Measurements from ENCODE around the gene ELMO1. TPM values are rescaled to one million over a fixed set of nuclear protein-coding genes. Genes with fewer than 3 reads are reported as not detected.

Gene ELMO1
- total and polyA plus RNA-seq, 10 of the 15 experiments (the other 5 are each of a cell fraction or from before 2014, with no cell fraction given) = 22.6 to 85.9 (median 56.6) TPM

GRCh38 chr7:37065779-37066271, 382.8 kb downstream of the ELMO1 start (continued):
- TF ChIP-seq, protein P1, sequence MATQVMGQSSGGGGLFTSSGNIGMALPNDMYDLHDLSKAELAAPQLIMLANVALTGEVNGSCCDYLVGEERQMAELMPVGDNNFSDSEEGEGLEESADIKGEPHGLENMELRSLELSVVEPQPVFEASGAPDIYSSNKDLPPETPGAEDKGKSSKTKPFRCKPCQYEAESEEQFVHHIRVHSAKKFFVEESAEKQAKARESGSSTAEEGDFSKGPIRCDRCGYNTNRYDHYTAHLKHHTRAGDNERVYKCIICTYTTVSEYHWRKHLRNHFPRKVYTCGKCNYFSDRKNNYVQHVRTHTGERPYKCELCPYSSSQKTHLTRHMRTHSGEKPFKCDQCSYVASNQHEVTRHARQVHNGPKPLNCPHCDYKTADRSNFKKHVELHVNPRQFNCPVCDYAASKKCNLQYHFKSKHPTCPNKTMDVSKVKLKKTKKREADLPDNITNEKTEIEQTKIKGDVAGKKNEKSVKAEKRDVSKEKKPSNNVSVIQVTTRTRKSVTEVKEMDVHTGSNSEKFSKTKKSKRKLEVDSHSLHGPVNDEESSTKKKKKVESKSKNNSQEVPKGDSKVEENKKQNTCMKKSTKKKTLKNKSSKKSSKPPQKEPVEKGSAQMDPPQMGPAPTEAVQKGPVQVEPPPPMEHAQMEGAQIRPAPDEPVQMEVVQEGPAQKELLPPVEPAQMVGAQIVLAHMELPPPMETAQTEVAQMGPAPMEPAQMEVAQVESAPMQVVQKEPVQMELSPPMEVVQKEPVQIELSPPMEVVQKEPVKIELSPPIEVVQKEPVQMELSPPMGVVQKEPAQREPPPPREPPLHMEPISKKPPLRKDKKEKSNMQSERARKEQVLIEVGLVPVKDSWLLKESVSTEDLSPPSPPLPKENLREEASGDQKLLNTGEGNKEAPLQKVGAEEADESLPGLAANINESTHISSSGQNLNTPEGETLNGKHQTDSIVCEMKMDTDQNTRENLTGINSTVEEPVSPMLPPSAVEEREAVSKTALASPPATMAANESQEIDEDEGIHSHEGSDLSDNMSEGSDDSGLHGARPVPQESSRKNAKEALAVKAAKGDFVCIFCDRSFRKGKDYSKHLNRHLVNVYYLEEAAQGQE (IDR thresholded peaks at IDR 0.05; ENCODE audit: low read depth, low read length) = no peak
- TF ChIP-seq, protein P2, sequence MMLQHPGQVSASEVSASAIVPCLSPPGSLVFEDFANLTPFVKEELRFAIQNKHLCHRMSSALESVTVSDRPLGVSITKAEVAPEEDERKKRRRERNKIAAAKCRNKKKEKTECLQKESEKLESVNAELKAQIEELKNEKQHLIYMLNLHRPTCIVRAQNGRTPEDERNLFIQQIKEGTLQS (IDR thresholded peaks at IDR 0.05; ENCODE audit: borderline replicate concordance, extremely low read depth, low read depth, low read length) = no peak
- TF ChIP-seq GABPA (IDR thresholded peaks at IDR 0.05; ENCODE audit: low read depth) = no peak
- TF ChIP-seq LARP7 (IDR thresholded peaks at IDR 0.05) = no peak
- TF ChIP-seq, protein P3, sequence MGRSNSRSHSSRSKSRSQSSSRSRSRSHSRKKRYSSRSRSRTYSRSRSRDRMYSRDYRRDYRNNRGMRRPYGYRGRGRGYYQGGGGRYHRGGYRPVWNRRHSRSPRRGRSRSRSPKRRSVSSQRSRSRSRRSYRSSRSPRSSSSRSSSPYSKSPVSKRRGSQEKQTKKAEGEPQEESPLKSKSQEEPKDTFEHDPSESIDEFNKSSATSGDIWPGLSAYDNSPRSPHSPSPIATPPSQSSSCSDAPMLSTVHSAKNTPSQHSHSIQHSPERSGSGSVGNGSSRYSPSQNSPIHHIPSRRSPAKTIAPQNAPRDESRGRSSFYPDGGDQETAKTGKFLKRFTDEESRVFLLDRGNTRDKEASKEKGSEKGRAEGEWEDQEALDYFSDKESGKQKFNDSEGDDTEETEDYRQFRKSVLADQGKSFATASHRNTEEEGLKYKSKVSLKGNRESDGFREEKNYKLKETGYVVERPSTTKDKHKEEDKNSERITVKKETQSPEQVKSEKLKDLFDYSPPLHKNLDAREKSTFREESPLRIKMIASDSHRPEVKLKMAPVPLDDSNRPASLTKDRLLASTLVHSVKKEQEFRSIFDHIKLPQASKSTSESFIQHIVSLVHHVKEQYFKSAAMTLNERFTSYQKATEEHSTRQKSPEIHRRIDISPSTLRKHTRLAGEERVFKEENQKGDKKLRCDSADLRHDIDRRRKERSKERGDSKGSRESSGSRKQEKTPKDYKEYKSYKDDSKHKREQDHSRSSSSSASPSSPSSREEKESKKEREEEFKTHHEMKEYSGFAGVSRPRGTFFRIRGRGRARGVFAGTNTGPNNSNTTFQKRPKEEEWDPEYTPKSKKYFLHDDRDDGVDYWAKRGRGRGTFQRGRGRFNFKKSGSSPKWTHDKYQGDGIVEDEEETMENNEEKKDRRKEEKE (IDR thresholded peaks at IDR 0.05) = no peak
- no peak for TF ChIP-seq USF2 (IDR thresholded peaks at IDR 0.05; ENCODE audit: borderline replicate concordance, low read depth, low read length)
- TF ChIP-seq SKIL (IDR thresholded peaks at IDR 0.05; ENCODE audit: low read depth, poor library complexity, severe bottlenecking) = peak; percentile 57
- TF ChIP-seq HDAC2 (IDR thresholded peaks at IDR 0.05) = no peak
- no peak for TF ChIP-seq NFYB (IDR thresholded peaks at IDR 0.05; ENCODE audit: insufficient read depth, low read depth, low read length)
- peak; percentile 82 for TF ChIP-seq TCF12 (IDR thresholded peaks at IDR 0.05; ENCODE audit: low read depth, low read length)
- peak; percentile 54 for TF ChIP-seq NBN (IDR thresholded peaks at IDR 0.05)
- 0 out of 2 replicates have a peak, but pooled peaks have one; percentile 40 for TF ChIP-seq CBX5 (IDR thresholded peaks at IDR 0.05; ENCODE audit: low read depth)
- TF ChIP-seq PAX5 (IDR thresholded peaks at IDR 0.05; ENCODE audit: borderline replicate concordance, low read depth, low read length) = no peak
- no peak for TF ChIP-seq CREB1 (IDR thresholded peaks at IDR 0.05; ENCODE audit: low read depth)
- TF ChIP-seq TAF1 (IDR thresholded peaks at IDR 0.05; ENCODE audit: borderline replicate concordance, low read depth, low read length) = no peak
- TF ChIP-seq, protein P4, sequence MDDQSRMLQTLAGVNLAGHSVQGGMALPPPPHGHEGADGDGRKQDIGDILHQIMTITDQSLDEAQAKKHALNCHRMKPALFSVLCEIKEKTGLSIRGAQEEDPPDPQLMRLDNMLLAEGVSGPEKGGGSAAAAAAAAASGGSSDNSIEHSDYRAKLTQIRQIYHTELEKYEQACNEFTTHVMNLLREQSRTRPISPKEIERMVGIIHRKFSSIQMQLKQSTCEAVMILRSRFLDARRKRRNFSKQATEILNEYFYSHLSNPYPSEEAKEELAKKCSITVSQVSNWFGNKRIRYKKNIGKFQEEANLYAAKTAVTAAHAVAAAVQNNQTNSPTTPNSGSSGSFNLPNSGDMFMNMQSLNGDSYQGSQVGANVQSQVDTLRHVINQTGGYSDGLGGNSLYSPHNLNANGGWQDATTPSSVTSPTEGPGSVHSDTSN (IDR thresholded peaks at IDR 0.05; ENCODE audit: insufficient replicate concordance, low read depth, low read length) = no peak
- no peak for TF ChIP-seq SUZ12 (IDR thresholded peaks at IDR 0.05; ENCODE audit: unreplicated experiment)
- TF ChIP-seq FOXM1 (IDR thresholded peaks at IDR 0.05; ENCODE audit: low read depth, low read length) = peak; percentile 40; the same call in 1 of the 2 replicates

Data from GM12878 (cell line).